ENCODE results near the gene SEC23IP.

Gene SEC23IP

DNA sequence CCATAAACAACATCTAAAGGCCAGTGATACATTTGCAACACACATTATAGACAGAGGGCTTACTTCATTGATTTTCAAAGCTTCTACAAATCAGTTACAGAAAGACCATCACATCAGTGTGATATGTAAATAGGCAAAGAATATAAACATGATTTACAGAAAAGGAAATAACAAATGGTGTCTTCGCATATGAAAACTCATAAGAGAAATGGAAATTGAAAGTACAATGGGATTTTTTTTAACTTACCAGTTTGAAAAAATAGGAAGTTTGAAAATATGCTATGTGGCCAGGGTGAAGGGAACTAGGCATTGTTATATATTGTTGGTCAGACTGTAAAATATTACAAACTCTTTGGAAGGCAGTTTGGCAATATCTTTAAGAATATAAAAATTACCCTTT, 27.3 kb downstream of the SEC23IP start:
- Mint-ChIP-seq H3K4me3 (no peak overlapping the region), H3K27me3 (ENCODE audit: low read depth, poor library complexity) (no peaks in the 10 kb centered on the region), H3K9me3 (no peaks in the 10 kb centered on the region), H3K36me3 (ENCODE audit: low read depth) (peaks cover 71% of the 10 kb centered on the region), H3K27ac (no peak overlapping the region), H3K4me1 (no peaks in the 10 kb centered on the region)
- no peak for DNase-seq
- TF ChIP-seq, protein P1, sequence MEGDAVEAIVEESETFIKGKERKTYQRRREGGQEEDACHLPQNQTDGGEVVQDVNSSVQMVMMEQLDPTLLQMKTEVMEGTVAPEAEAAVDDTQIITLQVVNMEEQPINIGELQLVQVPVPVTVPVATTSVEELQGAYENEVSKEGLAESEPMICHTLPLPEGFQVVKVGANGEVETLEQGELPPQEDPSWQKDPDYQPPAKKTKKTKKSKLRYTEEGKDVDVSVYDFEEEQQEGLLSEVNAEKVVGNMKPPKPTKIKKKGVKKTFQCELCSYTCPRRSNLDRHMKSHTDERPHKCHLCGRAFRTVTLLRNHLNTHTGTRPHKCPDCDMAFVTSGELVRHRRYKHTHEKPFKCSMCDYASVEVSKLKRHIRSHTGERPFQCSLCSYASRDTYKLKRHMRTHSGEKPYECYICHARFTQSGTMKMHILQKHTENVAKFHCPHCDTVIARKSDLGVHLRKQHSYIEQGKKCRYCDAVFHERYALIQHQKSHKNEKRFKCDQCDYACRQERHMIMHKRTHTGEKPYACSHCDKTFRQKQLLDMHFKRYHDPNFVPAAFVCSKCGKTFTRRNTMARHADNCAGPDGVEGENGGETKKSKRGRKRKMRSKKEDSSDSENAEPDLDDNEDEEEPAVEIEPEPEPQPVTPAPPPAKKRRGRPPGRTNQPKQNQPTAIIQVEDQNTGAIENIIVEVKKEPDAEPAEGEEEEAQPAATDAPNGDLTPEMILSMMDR (IDR thresholded peaks at IDR 0.05) = no peak

DNA sequence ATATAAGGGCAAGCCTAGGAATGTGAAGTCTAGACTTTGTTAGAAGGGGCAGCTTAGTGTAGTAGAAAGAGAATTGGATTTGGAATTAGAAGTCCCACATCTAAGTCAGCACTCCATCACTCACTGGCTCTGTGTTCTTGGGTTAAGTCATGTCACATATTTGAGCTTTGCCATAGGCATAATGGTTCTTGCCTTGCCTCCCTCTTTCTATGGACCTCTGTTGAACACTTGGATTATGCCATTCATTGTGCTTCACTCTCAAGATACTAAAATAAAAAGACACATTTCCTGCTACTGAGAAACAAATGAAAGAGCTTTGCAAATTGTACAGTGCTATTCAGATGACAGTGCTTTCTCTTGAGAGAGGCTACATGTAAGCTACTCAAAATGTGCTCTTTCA, 35.9 kb downstream of the SEC23IP start:
- H3K27ac Mint-ChIP-seq = no peak overlapping the region
- H3K27me3 Mint-ChIP-seq (ENCODE audit: low read depth, poor library complexity) = no peaks in the 10 kb centered on the region
- DNase-seq = no peak
- TF ChIP-seq, protein P1 (IDR thresholded peaks at IDR 0.05) = no peak
- no peaks in the 10 kb centered on the region for H3K9me3 Mint-ChIP-seq
- peaks cover 69% of the 10 kb centered on the region for H3K36me3 Mint-ChIP-seq (ENCODE audit: low read depth)
- H3K4me3 Mint-ChIP-seq = no peak overlapping the region
- no peaks in the 10 kb centered on the region for H3K4me1 Mint-ChIP-seq

DNA sequence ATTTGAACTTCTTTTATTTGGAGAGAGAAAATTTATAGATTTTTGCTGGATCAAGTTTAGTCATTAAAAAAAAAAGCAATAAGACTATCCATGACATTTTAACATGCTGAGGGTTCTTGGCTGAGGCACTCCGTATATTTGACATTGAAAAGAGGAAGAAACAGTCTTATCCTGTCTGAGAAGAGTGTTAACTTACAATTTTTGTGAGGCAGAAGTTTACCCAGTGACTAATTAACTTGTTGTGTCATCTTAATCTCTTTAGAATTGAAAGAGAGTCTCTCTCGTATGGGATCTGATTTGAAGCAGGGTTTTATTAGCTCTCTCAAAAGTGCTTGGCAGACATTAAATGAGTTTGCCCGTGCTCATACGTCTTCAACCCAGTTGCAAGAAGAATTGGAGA, 39.3 kb downstream of the SEC23IP start:
- TF ChIP-seq, protein P1 (IDR thresholded peaks at IDR 0.05) = no peak
- no peak overlapping the region for H3K4me3 Mint-ChIP-seq
- H3K4me1 Mint-ChIP-seq = no peaks in the 10 kb centered on the region
- no peaks in the 10 kb centered on the region for H3K27me3 Mint-ChIP-seq (ENCODE audit: low read depth, poor library complexity)
- H3K9me3 Mint-ChIP-seq = no peaks in the 10 kb centered on the region
- peaks cover 67% of the 10 kb centered on the region for H3K36me3 Mint-ChIP-seq (ENCODE audit: low read depth)
- DNase-seq = no peak
- H3K27ac Mint-ChIP-seq = no peak overlapping the region

DNA sequence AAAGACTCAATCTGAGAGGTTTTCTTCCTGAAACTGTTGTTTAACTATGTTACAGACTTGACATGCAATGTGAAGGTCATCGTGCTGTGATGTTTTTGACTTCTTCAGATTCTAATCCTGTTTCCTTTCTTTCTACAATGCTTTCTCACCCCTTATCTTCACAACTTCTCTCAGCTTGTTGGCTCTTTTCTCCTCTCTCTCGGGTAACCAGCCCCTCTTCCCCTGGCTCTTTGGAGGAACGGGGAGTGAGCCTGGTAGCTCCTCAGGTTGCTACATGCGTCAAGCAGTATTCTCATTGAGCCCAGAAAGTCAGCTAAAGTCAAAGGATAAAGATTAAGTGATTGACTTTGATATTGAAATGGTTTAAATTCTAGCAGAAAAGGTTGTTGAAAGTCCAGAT, 40.1 kb downstream of the SEC23IP start:
- no peak for DNase-seq
- Mint-ChIP-seq H3K27ac (peak overlapping the region; percentile 64), H3K27me3 (ENCODE audit: low read depth, poor library complexity) (no peaks in the 10 kb centered on the region), H3K36me3 (ENCODE audit: low read depth) (peaks cover 65% of the 10 kb centered on the region), H3K4me3 (no peak overlapping the region), H3K4me1 (no peaks in the 10 kb centered on the region), H3K9me3 (no peaks in the 10 kb centered on the region)
- TF ChIP-seq, protein P1 (IDR thresholded peaks at IDR 0.05) = no peak

DNA sequence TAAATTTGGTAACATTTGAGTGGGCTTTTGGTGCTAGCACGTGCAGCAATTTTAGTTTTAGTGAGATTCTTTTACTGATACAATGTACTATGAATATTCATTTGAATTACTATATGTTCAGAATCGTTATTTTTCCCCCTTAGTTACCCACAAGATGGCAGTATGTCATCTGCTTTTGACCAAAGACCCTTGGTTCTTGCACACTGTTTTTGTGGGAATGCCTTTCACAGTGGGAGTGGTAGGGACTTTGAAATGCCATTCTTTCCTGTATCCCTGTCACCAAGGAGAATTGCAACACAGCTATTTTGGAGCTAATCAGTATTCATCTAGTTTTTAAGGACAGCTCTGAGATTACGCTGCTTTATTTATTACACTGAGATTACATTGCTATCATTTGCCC, 40.6 kb downstream of the SEC23IP start:
- Mint-ChIP-seq H3K27me3 (ENCODE audit: low read depth, poor library complexity) (no peaks in the 10 kb centered on the region), H3K9me3 (no peaks in the 10 kb centered on the region), H3K36me3 (ENCODE audit: low read depth) (peaks cover 66% of the 10 kb centered on the region), H3K27ac (peak overlapping the region; percentile 44), H3K4me3 (no peak overlapping the region), H3K4me1 (no peaks in the 10 kb centered on the region)
- TF ChIP-seq, protein P1 (IDR thresholded peaks at IDR 0.05) = peak; percentile 54
- DNase-seq = no peak

DNA sequence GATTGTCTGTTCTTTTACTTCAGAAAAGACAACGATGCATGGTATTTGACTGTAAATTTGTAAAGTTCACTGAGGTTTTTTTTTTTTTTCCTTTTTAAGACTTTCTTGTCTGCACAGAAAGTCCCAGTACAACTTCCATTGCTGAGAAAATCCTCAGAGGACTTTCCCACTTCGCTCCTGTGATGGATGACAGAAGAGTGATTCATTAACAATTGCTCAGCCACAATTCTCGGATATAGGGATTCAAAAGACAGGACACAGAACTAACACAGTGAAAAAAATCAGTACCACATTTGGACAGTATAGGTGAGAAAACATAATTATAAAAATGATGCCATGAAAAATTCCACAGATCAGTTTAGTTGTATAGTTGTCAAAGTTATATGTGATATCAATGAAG, 48.0 kb downstream of the SEC23IP start:
- H3K27ac Mint-ChIP-seq = no peak overlapping the region
- no peak for DNase-seq
- H3K4me1 Mint-ChIP-seq = no peaks in the 10 kb centered on the region
- H3K27me3 Mint-ChIP-seq (ENCODE audit: low read depth, poor library complexity) = no peaks in the 10 kb centered on the region
- TF ChIP-seq, protein P1 (IDR thresholded peaks at IDR 0.05) = no peak
- no peak overlapping the region for H3K4me3 Mint-ChIP-seq
- H3K9me3 Mint-ChIP-seq = no peaks in the 10 kb centered on the region
- peaks cover 76% of the 10 kb centered on the region for H3K36me3 Mint-ChIP-seq (ENCODE audit: low read depth)

All from nephron progenitor cell (in vitro differentiated cells).